Skeletal muscle cell (primary cell): ENCODE results near the gene KCTD6.
A peak's percentile ranks its signal among the peaks of the same experiment; 100 is the strongest.

Source experiments
- DNase-seq: peaks from one replicate; pipeline ENCODE4 v3.0.0-alpha.2; 2010; ENCODE audit warnings: low read depth
- H3K4me3 ChIP-seq: 2 replicates; pipeline ENCODE4 v1.5.1; 2011; ENCODE audit warnings: low read depth, mild to moderate bottlenecking, control low read depth, low read length, moderate library complexity

Gene KCTD6

DNA sequence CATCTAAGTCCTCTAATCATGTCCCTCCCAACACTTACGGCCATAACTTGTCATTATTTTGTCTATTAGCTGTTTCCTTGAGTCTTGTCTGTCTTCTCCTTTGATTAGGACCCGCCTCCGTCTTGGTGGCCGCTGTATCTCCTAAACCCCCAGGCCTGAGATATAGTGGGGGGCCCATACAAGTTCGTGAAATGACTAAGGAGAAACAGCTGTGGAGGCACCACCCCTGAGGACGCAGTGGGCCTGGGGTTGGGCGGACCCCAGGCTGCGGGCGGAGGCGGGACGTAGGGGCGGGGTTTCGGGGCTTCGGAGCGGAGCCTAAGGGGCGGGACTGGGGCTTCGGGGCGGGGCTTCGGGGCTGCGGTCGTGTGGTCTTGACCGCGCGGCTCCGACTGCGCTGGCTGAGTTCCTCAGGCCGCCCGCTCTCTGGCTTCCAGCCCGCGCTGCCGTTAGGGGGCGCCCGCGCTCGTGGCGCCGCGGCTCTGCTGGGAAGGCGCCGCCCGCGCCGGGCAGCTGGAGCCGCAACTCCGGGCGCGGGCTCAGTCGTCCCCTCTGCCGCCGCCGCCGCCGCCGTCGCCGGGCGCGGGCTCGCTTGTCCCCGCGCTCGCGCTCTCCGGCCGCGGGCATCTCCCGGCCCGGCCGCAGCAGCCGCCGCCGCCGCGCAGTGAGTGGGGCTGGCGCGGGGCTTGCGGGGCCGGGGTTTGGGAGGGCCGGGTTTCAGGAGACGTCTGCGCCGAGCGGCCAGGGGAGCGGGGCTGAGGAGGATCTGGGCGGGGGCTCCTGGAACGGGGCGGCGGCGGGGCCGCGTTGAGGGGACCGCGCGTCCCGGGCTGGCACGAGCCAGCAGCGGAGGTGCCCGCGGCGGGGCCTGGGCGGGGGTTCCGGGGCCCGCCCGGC lies at the start of gene KCTD6:
TSS of gene KCTD6 (plus strand) at position 591 of the 897 bp plus-strand sequence. CDS start 6,660 bp downstream, outside the sequence.
- H3K4me3 ChIP-seq = peak within 1 kb of the TSS; percentile 95
- peak; percentile 76 for DNase-seq

DNA sequence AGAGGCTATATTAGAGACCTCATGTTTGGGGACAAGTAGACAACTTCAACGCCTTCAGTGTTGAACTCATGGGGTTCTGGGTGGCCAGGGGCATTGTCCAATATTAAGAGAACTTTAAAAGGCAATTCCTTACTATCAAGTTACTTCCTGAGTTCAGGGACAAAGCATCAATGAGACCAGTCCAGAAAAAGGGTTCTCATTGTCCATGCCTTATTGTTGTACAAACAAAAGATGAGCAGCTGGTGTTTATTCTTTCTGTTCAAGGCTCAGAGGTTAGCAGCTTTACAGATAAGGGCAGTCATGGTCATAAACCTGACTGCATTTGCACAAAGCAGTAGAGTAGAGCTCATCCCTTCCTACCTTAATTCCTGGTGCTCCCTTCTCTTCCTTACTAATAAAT lies 39.7 kb upstream of the KCTD6 start:
- no peak overlapping the region for H3K4me3 ChIP-seq
- no peak for DNase-seq

DNA sequence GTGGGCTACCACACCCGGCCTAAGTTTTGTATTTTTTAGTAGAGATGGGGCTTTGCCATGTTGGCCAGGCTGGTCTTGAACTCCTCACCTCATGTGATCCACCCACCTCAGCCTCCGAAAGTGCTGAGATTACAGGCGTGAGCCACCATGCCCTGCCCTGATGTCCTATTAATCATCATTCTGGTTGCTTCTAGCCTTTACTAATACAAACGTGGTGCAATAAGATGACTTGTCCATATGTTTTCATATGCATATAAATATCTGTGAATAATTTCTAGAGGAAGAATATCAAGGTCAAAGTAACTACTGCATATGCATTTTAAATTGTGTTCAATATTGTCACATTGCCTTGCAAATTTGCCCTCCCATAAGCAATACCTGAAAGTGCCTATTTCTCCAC lies 32.7 kb upstream of the KCTD6 start:
- H3K4me3 ChIP-seq = no peak overlapping the region
- no peak for DNase-seq

DNA sequence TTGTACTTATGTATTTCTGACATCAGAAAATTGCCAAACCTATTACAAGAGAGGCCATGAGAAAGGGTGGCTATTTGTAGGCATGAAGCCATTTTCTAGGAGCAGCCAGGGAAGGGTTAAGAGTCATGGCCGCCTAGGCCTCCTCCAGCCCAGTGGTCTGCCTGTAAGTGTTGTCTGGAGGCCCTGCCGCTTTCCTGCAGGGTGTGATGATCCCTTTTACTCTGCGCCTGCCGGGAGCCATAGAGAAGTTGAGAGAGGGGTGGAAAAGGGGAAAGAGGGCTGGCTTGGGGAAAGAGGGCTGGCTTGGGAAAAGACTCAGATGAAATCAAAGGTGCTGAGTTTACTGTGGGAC lies 29.1 kb upstream of the KCTD6 start:
- no peak overlapping the region for H3K4me3 ChIP-seq
- DNase-seq = no peak

DNA sequence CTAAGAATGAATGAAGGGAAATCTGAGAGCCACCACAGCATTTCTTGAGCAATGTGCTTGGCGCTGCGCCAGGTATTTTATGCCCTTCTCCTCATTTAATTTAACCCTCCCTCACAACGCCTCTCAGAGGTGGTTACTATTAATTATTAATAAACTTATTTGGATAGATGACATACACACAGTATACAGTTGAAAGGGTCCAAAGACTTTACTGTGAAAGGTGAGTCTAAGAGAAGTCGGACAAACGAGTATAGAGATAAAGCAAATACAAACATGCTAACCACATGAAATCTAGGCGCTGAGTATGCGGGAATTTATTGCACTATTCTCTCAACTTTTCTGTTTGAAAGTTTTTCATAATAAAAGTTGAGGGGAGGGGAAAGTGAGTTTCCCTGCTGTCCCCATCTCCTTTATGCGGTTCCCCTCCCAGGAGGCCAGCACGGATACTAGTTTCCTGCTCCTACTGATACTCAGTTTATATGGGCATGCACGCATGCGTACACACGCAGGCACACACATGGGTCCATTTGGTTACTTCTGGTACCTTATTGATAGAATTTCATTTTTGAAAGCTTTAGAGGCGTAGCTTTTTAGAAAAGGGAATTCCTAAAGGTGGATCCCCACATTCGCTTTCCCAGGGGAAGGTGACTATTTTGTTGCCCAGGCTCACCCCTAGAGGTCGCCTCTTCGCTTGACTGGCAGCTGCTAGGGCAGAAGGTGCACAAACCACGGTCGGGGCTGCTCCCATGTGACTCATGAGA lies 28.5 kb upstream of the KCTD6 start:
- H3K4me3 ChIP-seq = no peak overlapping the region
- peak; percentile 37 for DNase-seq

DNA sequence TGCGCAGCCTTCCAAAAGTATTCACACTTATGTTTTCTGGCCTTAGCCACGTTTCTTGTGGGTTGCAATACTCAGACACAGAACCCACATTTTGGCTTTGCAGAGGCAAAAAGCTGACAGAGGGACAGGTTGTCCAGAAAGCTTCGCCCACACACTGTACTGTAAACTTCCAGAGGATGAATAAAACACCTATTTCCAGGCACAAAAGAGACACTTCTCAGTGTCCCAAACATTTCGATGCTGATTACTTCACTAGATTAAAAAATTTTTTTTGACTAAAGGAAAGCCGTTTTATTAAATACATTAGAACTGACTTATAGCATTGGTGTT lies 28.0 kb upstream of the KCTD6 start:
- no peak overlapping the region for H3K4me3 ChIP-seq
- DNase-seq = peak; percentile 84

DNA sequence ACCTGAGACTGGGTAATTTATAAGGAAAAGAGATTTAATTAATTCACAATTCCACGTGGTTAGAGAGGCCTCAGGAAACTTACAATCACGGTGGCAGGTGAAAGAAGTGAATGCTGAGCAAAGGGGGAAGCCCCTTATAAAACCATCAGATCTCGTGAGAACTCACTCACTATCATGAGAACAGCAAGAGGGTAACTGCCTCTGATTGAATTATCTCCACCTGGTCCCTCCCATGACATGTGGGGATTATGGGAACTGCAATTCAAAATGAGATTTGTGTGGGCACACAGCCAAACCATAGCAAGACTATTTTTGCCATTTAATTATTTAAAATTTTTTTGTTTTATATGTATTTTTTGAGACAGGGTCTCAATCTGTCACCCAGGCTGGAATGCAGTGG lies 27.0 kb upstream of the KCTD6 start:
- H3K4me3 ChIP-seq = no peak overlapping the region
- no peak for DNase-seq

DNA sequence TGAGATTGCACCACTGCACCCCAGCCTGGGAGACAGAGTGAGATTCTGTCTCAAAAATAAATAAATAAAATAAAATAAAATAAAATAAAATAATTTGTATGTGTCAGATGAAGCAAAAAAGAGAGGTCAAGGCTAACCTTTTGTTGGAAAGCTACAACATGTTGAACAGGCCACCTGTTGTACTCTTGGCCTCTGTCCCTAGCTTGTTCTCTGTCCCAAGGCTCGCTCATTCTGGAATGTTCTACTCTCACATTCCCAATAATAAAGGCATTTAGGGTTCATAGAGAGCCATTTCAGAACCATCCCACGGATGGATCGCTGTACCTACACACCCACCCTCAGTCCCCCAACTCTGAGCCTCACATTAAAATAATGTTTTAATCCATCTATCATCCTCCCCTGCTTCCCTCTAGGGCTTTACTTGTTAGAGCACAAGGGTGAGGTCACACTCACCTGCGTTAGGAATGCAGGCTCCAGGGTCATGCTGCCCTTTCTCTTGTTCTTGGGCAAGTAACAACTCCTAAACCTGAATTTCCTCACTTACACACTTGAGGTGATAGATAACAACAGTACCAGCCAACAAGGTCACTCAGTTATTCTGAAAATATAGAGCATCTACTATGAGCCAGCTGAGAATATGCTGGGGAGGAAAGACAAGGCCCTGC lies 24.9 kb upstream of the KCTD6 start:
- DNase-seq = no peak
- H3K4me3 ChIP-seq = no peak overlapping the region

DNA sequence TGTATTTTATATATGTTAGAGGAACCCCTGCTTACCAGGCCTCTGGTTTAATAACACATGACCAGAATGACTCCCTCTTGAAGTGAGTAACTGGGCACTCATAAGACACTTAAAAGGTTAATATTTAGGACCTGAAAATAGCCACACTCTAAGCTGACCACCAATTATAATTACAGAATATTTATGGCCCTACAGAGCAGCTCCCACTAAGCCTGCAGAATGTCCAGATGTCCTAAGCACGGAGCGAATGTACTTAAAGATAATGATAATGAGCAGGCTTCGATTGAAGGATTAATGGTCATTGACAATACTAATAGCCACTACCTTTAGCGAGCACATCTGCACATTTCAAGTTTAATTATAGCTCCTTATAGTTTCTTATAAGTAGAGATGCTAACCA lies 22.8 kb upstream of the KCTD6 start:
- no peak overlapping the region for H3K4me3 ChIP-seq
- DNase-seq = no peak

DNA sequence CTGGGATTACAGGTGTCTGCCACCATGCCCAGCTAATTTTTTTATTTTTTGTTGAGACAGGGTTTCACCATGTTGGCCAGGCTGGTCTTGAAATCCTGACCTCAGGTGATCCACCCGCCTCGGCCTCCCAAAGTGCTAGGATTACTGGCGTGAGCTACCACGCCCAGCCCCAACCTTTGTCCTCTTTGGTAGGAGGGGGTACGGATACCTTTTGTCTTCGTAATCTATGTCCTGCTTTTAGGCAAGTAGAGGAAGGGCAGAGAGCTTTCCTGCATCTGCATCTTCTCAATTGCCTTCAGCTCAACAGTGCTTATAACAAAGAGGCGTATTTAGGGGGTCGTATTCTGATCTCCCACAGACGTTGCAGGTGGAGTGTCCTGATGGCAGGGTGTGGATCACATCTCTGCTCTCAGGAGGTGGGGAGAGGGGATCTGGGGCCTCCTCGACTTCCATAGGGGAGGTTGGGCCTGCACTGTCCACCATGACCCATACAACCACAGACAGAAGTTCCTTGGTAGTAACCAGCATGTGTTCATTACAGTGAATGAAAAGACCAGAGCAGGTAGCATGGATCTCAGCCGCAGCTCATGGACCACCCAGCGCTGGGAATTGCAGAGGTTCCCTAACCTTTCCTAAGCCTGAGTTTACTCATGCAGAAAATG lies 21.4 kb upstream of the KCTD6 start:
- DNase-seq = no peak
- H3K4me3 ChIP-seq = no peak overlapping the region

DNA sequence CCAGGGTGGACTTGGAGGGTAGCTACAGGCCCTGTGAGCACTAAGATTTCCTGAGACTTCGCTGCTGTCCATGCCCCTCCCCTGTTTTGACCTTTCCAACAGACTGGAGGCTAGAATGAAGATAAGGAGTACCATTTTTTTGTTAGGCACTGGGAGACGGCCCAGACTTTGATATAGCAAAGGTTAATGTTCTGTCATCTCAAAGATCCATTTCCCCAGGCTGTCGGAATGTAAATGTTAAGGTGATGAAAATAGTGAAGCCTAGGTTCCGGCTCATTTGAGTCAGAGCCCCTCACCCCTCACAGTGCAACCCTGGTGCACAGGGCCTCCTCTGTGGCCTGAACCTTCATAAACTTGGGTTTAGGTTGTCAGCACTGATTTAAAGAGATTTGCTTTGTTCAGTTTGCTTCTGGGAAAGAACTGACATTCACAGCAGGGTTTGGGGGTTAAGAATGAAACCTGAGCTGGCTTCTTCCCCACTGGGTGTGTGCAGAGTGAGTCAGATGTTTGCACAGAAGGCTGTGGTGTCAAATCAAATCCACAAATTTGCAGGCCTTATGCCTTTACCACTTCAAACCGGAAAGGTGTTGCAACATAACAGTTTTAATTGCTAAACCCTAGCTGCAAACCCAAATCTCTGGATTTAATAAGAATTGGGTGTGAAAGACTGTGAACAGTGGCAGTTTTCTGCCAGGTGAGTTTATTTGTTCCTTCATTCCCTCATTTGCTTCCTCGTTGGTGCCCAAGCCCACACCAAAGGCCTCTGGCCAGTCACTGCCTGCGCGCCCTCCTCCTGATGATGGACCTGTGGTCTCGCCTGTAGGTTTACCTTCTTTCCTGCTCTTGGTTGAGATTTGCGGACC lies 20.6 kb upstream of the KCTD6 start:
- peak; percentile 93 for DNase-seq
- H3K4me3 ChIP-seq = no peak overlapping the region

DNA sequence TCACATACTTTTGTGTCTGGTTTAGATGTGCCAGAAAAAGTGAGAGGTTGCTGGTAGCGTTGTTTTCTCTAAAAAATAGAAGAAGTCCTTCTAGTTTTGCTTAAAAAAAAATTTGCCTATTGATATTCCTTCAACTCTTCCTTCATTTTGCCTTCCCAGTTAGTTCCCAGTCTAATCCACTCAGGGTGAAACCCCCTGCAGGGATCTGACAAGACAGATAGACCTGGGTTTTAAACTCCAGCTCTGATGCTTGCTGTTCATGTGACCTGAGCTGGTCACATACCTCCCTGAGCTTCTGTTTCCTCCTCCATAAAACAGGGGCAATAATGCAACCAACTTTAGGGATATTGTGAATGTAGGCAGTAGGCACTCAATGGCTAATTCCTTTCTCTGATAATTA lies 18.6 kb upstream of the KCTD6 start:
- no peak overlapping the region for H3K4me3 ChIP-seq
- no peak for DNase-seq

DNA sequence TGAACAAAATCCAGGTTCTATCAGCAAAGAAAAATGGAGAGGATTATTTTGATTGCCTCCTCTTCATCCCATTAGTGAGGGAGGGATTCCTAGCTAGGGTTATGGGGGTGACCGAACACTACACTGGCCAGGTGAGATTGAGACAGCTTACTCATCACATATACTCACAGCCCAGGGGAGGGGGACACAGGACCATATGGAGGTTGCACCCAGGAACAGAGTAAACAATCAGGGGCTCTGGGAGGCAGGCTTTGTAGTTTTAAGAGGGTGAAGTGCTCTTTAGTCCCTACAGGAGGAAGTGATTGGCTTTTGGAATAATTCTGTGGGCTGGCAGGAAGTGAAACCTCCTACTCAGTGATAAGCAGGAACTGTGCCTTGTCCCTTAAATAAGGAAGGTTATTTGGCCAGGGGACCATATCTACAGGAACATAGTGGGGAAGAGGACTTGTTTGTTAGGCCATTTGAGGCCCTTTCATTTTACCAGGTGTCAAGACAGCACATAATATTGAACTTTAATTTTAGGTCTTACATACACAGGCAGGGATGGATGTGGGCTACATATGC lies 17.5 kb upstream of the KCTD6 start:
- H3K4me3 ChIP-seq = no peak overlapping the region

DNA sequence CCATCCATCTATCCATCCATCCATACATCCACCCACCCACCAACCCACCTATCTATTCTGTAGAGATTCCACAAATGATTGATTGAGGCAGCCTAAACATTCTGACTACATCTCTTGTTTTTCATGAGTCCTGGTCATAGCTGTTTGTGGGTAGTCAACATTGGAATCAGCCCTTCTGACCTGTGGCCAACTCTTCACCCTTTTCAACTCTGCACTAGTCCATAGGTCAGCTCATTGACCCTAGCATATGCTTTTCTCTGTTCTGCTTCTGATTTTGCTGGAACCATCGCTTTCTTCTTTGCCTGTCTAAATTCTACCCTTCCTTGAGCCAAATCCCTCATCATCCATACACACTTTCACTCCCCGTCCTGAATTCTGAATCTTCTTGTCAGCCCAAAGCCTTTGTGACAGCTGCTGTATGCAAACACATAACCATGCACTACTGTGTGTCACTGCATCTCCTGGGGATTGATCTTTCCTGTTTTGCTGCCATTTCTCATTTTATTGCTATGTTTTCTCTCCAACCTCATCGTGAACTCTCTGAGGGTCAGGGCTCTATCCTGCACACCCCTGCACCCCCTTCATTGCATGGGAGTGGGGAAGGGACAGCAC lies 16.8 kb upstream of the KCTD6 start:
- no peak overlapping the region for H3K4me3 ChIP-seq
- no peak for DNase-seq

More for the DNA sequence above, 17.5 kb upstream of the KCTD6 start:
- DNase-seq = no peak

DNA sequence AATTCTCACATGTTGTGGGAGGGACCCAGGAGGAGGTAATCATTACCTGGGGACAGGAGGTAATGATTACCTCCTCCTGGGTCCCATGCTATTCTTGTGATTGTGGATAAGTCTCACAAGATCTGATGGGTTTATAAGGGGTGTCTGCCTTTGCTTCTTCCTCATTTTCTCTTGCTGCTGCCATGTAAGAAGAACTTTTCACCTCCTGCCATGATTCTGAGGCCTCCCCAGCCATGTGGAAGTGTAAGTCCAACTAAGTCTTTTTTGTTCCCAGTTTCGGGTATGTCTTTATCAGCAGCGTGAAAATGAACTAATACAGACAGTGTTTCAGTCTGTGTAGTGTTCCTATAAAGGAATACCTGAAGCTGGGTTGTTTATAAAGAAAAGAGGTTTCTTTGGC lies 13.1 kb upstream of the KCTD6 start:
- DNase-seq = no peak
- H3K4me3 ChIP-seq = no peak overlapping the region

DNA sequence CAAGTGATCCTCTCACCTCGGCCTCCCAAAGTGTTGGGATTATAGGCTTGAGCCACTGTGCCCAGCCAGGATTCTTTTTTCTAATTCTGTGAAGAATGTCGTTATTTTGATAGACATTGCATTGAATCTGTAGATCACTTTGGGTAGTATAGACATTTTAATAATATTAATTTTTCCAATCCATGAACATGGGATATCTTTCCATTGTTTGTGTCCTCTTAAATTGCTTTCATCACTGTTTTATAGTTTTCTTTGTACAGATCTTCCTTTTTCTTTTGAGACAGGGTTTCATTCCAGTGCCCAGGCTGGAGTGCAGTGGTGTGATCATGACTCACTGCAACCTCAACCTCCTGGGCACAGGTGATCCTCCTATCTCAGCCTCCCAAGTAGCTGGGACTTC lies 11.6 kb upstream of the KCTD6 start:
- no peak overlapping the region for H3K4me3 ChIP-seq
- DNase-seq = no peak

DNA sequence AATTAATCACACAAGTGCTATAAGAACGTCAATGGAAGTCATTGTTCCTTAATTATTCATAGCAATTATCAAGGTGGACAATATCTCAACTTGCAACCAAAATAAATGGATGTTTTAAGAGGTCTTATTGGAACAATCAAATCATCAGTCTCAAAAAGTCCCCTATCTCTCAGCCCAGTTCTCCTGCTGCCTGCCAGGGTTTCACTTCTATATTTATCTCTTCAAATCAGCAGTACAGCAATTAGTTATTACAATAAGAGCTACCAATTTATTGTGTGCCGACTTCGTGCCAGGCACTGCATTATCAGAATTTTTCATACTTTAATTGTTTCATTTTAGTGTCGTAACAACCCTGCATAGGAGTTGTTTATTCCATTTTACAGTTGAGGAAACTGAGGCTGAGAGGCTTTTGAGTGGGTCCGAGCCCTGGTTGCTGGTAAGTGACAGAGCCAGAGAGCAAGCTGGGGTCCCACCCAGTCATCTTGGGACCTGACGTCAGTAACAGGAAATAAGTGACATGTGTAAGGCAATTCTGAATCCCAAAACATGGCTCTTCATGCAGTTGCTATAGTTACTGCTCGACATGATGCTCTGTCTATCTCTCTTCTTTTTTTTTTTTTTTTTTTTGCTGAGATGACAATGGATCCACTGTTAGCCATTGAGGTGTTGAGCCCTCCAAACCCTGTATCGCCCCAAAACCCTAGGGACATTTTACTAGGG lies 8.8 kb upstream of the KCTD6 start:
- DNase-seq = no peak
- no peak overlapping the region for H3K4me3 ChIP-seq
